K562 (cell line): ENCODE data around the gene HDGFL2. TPM values are rescaled to one million over a fixed set of nuclear protein-coding genes. Genes with fewer than 3 reads are reported as not detected.

ENCODE experiments used
- ATAC-seq: fragments of 200-7000 bp; cut with Tn5 transposase; 3 replicates; pipeline ENCODE4 v1.9.1; 2020; ENCODE audit warnings: moderate library complexity
- BruUV-seq: library from RNA; stranded (reverse); fragments of 400-500 nt; replicated peaks from 2 replicates; lab custom pipeline; 2021; lab: Mats Ljungman, UMichigan
- CTCF ChIA-PET: fragments of 300-600 bp; formaldehyde crosslinking; extraction: SDS; loops from one replicate; lab custom pipeline; 2021; ENCODE audit warnings: low intra/inter-chr PET ratio; lab: Yijun Ruan, JAX
- POLR2A ChIA-PET: fragments of 300-600, 350-650 bp; sonication (Branson Sonifier 250); formaldehyde crosslinking; extraction: SDS; loops from one replicate; lab custom pipeline; 2021; ENCODE audit warnings: antibody characterized with exemption, inconsistent platforms; lab: Yijun Ruan, JAX
- DNase-seq, 4 experiments: peaks; one replicate each; pipeline versions ENCODE4 v3.0.0 to v3.0.0-alpha.2; 2011 to 2018; ENCODE audit warnings: low spot score in 3 of 4, mixed read lengths in 3 of 4; ENCODE audit errors: extremely low read depth in 1 of 4
- FAIRE-seq: peaks from 2 replicates; lab custom pipeline; 2011; peaks lifted over from hg19 to GRCh38; lab: Jason Lieb, UNC
- H2AFZ ChIP-seq: 2 replicates; pipeline ENCODE4 v1.6.0; 2011; ENCODE audit warnings: low read depth, low read length, control low read depth, inconsistent platforms
- H3K27ac ChIP-seq: fragments of 200-600 bp; 3 replicates; pipeline ENCODE4 v1.8.0; 2011; ENCODE audit warnings: low read depth, mild to moderate bottlenecking, control low read depth, inconsistent platforms, low read length, moderate library complexity, mixed read lengths; ENCODE audit errors: extremely low read depth
- H3K27me3 ChIP-seq, 2 experiments: fragments of 300-600 bp in 1 of 2; 2 replicates in 1 of 2; 3 replicates in 1 of 2; pipeline versions ENCODE4 v1.6.0 to v1.8.0; 2011; ENCODE audit warnings: inconsistent platforms in 2 of 2, low read length in 2 of 2, mild to moderate bottlenecking in 1 of 2, mixed read lengths in 1 of 2, moderate library complexity in 1 of 2; ENCODE audit not compliant: control insufficient read depth in 2 of 2, insufficient read depth in 2 of 2
- H3K36me3 ChIP-seq: fragments of 300-600 bp; 3 replicates; pipeline ENCODE4 v1.8.0; 2011; ENCODE audit warnings: mild to moderate bottlenecking, low read length, inconsistent platforms; ENCODE audit not compliant: control insufficient read depth, insufficient read depth
- H3K4me1 ChIP-seq, 2 experiments: fragments of 200-600 bp in 1 of 2; replicated peaks in 1 of 2; 2 replicates in 1 of 2; 3 replicates in 1 of 2; pipeline versions ENCODE4 v1.5.1 to v1.8.0; 2011; ENCODE audit warnings: inconsistent platforms in 2 of 2, low read length in 2 of 2, mild to moderate bottlenecking in 1 of 2, mixed read lengths in 1 of 2, moderate library complexity in 1 of 2; ENCODE audit not compliant: control insufficient read depth in 2 of 2, insufficient read depth in 2 of 2
- H3K4me2 ChIP-seq: 2 replicates; pipeline ENCODE4 v1.6.1; 2011; ENCODE audit warnings: low read length, control low read depth, inconsistent platforms, mixed read lengths; ENCODE audit not compliant: insufficient read depth
- H3K4me3 ChIP-seq: fragments of 200-600 bp; sonication (generic), shearing (Covaris generic); 2 replicates; pipeline ENCODE4 v1.5.1; 2016; ENCODE audit warnings: control low read depth, inconsistent platforms
- H3K79me2 ChIP-seq: fragments of 200-600 bp; 3 replicates; pipeline ENCODE4 v1.8.0; 2011; ENCODE audit warnings: low read length, inconsistent platforms; ENCODE audit not compliant: control insufficient read depth, insufficient read depth
- H3K9ac ChIP-seq, 2 experiments: 2 replicates each; pipeline versions ENCODE4 v1.6.0 to v1.6.1; 2011; ENCODE audit warnings: low read depth in 2 of 2, low read length in 2 of 2, control low read depth in 1 of 2, inconsistent platforms in 1 of 2, mild to moderate bottlenecking in 1 of 2, mixed read lengths in 1 of 2; ENCODE audit not compliant: insufficient read depth in 1 of 2
- H3K9me1 ChIP-seq: one replicate; pipeline ENCODE4 v1.6.0; 2011; ENCODE audit warnings: inconsistent platforms, mild to moderate bottlenecking, low read length, moderate library complexity; ENCODE audit not compliant: control insufficient read depth, insufficient read depth
- H3K9me3 ChIP-seq: replicated peaks from 2 replicates; pipeline ENCODE4 v1.5.1; 2011; ENCODE audit warnings: low read depth, low read length, inconsistent platforms; ENCODE audit not compliant: control insufficient read depth, insufficient read depth
- H4K20me1 ChIP-seq: replicated peaks from 2 replicates; pipeline ENCODE4 v1.6.1; 2011; ENCODE audit warnings: low read length, inconsistent platforms, mixed read lengths; ENCODE audit not compliant: control insufficient read depth, insufficient read depth
- CXXC5 ChIP-seq: fragments of 250-450 bp; sonication (Bioruptor Pico); IDR thresholded peaks from 2 replicates; pipeline ENCODE4 v1.8.0; 2022; ENCODE audit warnings: inconsistent platforms, mild to moderate bottlenecking, moderate library complexity
- E2F6 ChIP-seq, 2 experiments: IDR thresholded peaks; 2 replicates each; pipeline ENCODE4 v1.6.1; 2011; ENCODE audit warnings: borderline replicate concordance in 1 of 2, control low read depth in 1 of 2, low read depth in 1 of 2, low read length in 1 of 2, mild to moderate bottlenecking in 1 of 2, mixed read lengths in 1 of 2, moderate library complexity in 1 of 2; ENCODE audit not compliant: insufficient read depth in 1 of 2, insufficient read length in 1 of 2, poor library complexity in 1 of 2, severe bottlenecking in 1 of 2; ENCODE audit errors: extremely low read depth in 1 of 2
- EGR1 ChIP-seq: fragments of 450-650 bp; conservative IDR thresholded peaks from 2 replicates; pipeline ENCODE4 v1.6.1; 2017; ENCODE audit warnings: mild to moderate bottlenecking
- ETV6 ChIP-seq, 3 experiments: fragments of 150-350 bp in 1 of 3; sonication (generic) in 1 of 3; formaldehyde crosslinking in 1 of 3; IDR thresholded peaks; 2 replicates each; pipeline versions ENCODE4 v1.6.1 to v1.8.0; 2014 to 2022; ENCODE audit warnings: borderline replicate concordance in 2 of 3, low read depth in 2 of 3, antibody characterized with exemption in 1 of 3, low read length in 1 of 3, mild to moderate bottlenecking in 1 of 3, missing genetic modification reagents in 1 of 3
- FOS ChIP-seq: IDR thresholded peaks from 3 replicates; pipeline ENCODE4 v1.6.1; 2011; ENCODE audit not compliant: insufficient read length; ENCODE audit errors: extremely low read depth
- KLF13 ChIP-seq: fragments of 450-650 bp; IDR thresholded peaks from 2 replicates; pipeline ENCODE4 v1.6.1; 2016; ENCODE audit warnings: missing genetic modification characterization, low read depth, mild to moderate bottlenecking, missing compliant biosample characterization, moderate library complexity, borderline replicate concordance
- NCOA4 ChIP-seq: fragments of 450-650 bp; IDR thresholded peaks from 2 replicates; pipeline ENCODE4 v1.6.1; 2018; ENCODE audit warnings: mild to moderate bottlenecking; ENCODE audit not compliant: partially characterized antibody
- POLR2G ChIP-seq: fragments of 200-400 bp; formaldehyde crosslinking; IDR thresholded peaks from 2 replicates; pipeline ENCODE4 v1.6.1; 2017; ENCODE audit warnings: low read depth, mild to moderate bottlenecking, antibody characterized with exemption, low read length, moderate library complexity
- RBFOX2 ChIP-seq: fragments of 200-400 bp; formaldehyde crosslinking; IDR thresholded peaks from 2 replicates; pipeline ENCODE4 v1.6.1; 2017; ENCODE audit warnings: low read depth, mild to moderate bottlenecking, low read length, moderate library complexity
- RBM22 ChIP-seq: fragments of 200-400 bp; formaldehyde crosslinking; IDR thresholded peaks from 2 replicates; pipeline ENCODE4 v1.6.1; 2018; ENCODE audit warnings: low read length, low read depth; ENCODE audit not compliant: poor library complexity, severe bottlenecking
- SAFB2 ChIP-seq: fragments of 200-400 bp; formaldehyde crosslinking; IDR thresholded peaks from 2 replicates; pipeline ENCODE4 v1.6.1; 2018; ENCODE audit warnings: borderline replicate concordance, low read length, low read depth, moderate library complexity; ENCODE audit not compliant: severe bottlenecking
- TSHZ1 ChIP-seq: fragments of 250-450 bp; sonication (Bioruptor Pico); IDR thresholded peaks from 2 replicates; pipeline ENCODE4 v1.4.0; 2020; ENCODE audit warnings: mild to moderate bottlenecking, moderate library complexity
- ZNF23 ChIP-seq: fragments of 250-450 bp; sonication (Bioruptor Pico); IDR thresholded peaks from 2 replicates; pipeline ENCODE4 v1.4.0; 2020; ENCODE audit warnings: mild to moderate bottlenecking
- WGBS: fragments of 100-300 bp; shearing (Covaris generic); methylation state at CpG from one replicate; pipeline ENCODE4 v1.1.6; 2016; ENCODE audit warnings: low coverage, mixed read lengths; ENCODE audit not compliant: insufficient coverage; ENCODE audit errors: missing lambda C conversion rate; 5-methylcytosine and 5-hydroxymethylcytosine counted together
- in situ Hi-C: fragments of 300-500 bp; cut with MboI; formaldehyde crosslinking; loops from 4 replicates; pipeline ENCODE4 v1.15.0; 2018; ENCODE audit warnings: inconsistent platforms, mixed read lengths
- intact Hi-C: fragments of 100-400 bp; cut with micrococcal nuclease; formaldehyde crosslinking; loops from 2 replicates; pipeline ENCODE4 v1.14.2; 2022
- polyA plus RNA-seq, 8 experiments: library from polyadenylated mRNA; depleted of rRNA in 4 of 8; stranded (reverse) in 5 of 8; unstranded in 3 of 8; fragments of >200 nt; fragmentation: Nextera tagmentation in 2 of 8; fragmentation: Illumina TruSeq in 1 of 8; extraction: Ambion mirVana in 2 of 8; extraction: Trizol in 1 of 8; gene quantifications; 2 replicates each; pipeline versions ENCODE4 v1.2.1 to v1.2.3, GENCODE V29; 2011 to 2014; ENCODE audit warnings: inconsistent platforms in 1 of 8, missing spikeins in 1 of 8
- total RNA-seq, 7 experiments: library from RNA; depleted of rRNA in 6 of 7; stranded (reverse); fragments of >200 nt in 6 of 7; fragmentation: Illumina TruSeq in 2 of 7; extraction: Trizol in 2 of 7; gene quantifications; 2 replicates each; pipeline versions ENCODE4 v1.2.1 to v1.2.3, GENCODE V29; 2011 to 2021; ENCODE audit warnings: low replicate concordance in 1 of 7

Gene HDGFL2
- total and polyA plus RNA-seq, 9 of the 15 experiments (the other 6 are each of a cell fraction or from before 2014, with no cell fraction given): 0.13 to 61.7 (median 16.0) TPM

- H3K4me1 ChIP-seq: peaks cover 0 to 2% of the 10 kb centered on the region in 2 experiments; a peak in 1 of 5 replicates
- 89% methylated on average over 24 of the region's 26 CpGs for WGBS
- intact Hi-C loops: no loop called here
- BruUV-seq: no TSS peak
- H3K4me2 ChIP-seq: no peak overlapping the region
- H2AFZ ChIP-seq: no peak overlapping the region
- in situ Hi-C loops: no loop called here
- FAIRE-seq (no peak), ATAC-seq (no peak), DNase-seq (no peak)
- ChIA-PET POLR2A (interaction anchor here (0.6 to 0.7 kb wide), 3 partner anchors 12 to 153 kb away, joined by 3 read pairs; no protein-coding TSS in a partner anchor), CTCF (no interaction called here)
- H4K20me1 ChIP-seq: no peaks in the 10 kb centered on the region
- no peaks in the 10 kb centered on the region for H3K27me3 ChIP-seq
- no peak overlapping the region for H3K27ac ChIP-seq
- no peak overlapping the region for H3K4me3 ChIP-seq
- peaks cover 4% of the 10 kb centered on the region for H3K9me1 ChIP-seq
- peaks cover 85% of the 10 kb centered on the region; the same call in 2 of the 3 replicates for H3K36me3 ChIP-seq
- no peaks in the 10 kb centered on the region for H3K9me3 ChIP-seq
- peak overlapping the region in 1 of 2 experiments; percentile 35; a peak in 1 of 4 replicates for H3K9ac ChIP-seq
- H3K79me2 ChIP-seq: peaks cover 2% of the 10 kb centered on the region; the same call in 1 of the 3 replicates
- TF ChIP-seq NCOA4: no peak
- TF ChIP-seq POLR2G: peak; percentile 65
- TF ChIP-seq RBFOX2: no peak
- TF ChIP-seq ETV6 (IDR thresholded peaks at IDR 0.05; ENCODE audit: borderline replicate concordance in 1 of 2, low read depth in 2 of 2, low read length in 1 of 2): no peak
- no peak for TF ChIP-seq ETV6 (CRISPR knock-in tag; IDR thresholded peaks at IDR 0.05; ENCODE audit: borderline replicate concordance)
- TF ChIP-seq E2F6 (IDR thresholded peaks at IDR 0.05; ENCODE audit: borderline replicate concordance in 1 of 2, extremely low read depth in 1 of 2, insufficient read depth in 1 of 2, insufficient read length in 1 of 2, low read depth in 1 of 2, low read length in 1 of 2, poor library complexity in 1 of 2, severe bottlenecking in 1 of 2): no peak
- no peak for TF ChIP-seq ZNF23 (CRISPR knock-in tag)
- TF ChIP-seq EGR1: 0 out of 2 replicates have a peak, but pooled peaks have one; percentile 12
- TF ChIP-seq TSHZ1 (CRISPR knock-in tag): no peak
- TF ChIP-seq KLF13 (tag): no peak
- no peak for TF ChIP-seq CXXC5 (CRISPR knock-in tag)
- no peak for TF ChIP-seq FOS
- peak; percentile 75 for TF ChIP-seq RBM22
- no peak for TF ChIP-seq SAFB2
Observed at GRCh38 chr19:4431808-4432674, 40.1 kb upstream of the HDGFL2 start.
